ENCODE data around the gene AKT2.

- no peak for TF ChIP-seq POLR2A (IDR thresholded peaks at IDR 0.05; ENCODE audit: low read depth, low read length)
- TF ChIP-seq POLR2AphosphoS5 (IDR thresholded peaks at IDR 0.05; ENCODE audit: low read depth, low read length) = no peak
These were observed 37.9 kb upstream of the AKT2 start for GRCh38 chr19:40322951-40323615.
